Measurements from ENCODE around the gene REST. TPM values are rescaled to one million over a fixed set of nuclear protein-coding genes. Genes with fewer than 3 reads are reported as not detected.
A peak's percentile ranks its signal among the peaks of the same experiment; 100 is the strongest.
"Not testable (repeated sequence)": the region's sequence is repeated elsewhere in the genome, so short reads cannot be mapped to it uniquely, and the experiment has no call there.

REST gene
- total RNA-seq, 1 donor from 2014 or later, result 24.6 TPM

DNA sequence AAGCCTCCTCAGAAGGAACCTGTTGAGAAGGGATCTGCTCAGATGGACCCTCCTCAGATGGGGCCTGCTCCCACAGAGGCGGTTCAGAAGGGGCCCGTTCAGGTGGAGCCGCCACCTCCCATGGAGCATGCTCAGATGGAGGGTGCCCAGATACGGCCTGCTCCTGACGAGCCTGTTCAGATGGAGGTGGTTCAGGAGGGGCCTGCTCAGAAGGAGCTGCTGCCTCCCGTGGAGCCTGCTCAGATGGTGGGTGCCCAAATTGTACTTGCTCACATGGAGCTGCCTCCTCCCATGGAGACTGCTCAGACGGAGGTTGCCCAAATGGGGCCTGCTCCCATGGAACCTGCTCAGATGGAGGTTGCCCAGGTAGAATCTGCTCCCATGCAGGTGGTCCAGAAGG, 22.9 kb downstream of the REST start:
- peaks cover 28% of the 10 kb centered on the region for H3K4me1 ChIP-seq
- no peak overlapping the region for H3K27ac ChIP-seq
- no peaks in the 10 kb centered on the region for H3K27me3 ChIP-seq
- H3K9me3 ChIP-seq, result no peaks in the 10 kb centered on the region
- intact Hi-C loops (cut with DNase I), result no loop called here
- no peak for DNase-seq (ENCODE audit: extremely low spot score in 2 of 2)
- peaks cover 0 to 30% of the 10 kb centered on the region in 2 donors for H3K36me3 ChIP-seq
- no peak overlapping the region for H3K4me3 ChIP-seq
- TF ChIP-seq, protein P1, sequence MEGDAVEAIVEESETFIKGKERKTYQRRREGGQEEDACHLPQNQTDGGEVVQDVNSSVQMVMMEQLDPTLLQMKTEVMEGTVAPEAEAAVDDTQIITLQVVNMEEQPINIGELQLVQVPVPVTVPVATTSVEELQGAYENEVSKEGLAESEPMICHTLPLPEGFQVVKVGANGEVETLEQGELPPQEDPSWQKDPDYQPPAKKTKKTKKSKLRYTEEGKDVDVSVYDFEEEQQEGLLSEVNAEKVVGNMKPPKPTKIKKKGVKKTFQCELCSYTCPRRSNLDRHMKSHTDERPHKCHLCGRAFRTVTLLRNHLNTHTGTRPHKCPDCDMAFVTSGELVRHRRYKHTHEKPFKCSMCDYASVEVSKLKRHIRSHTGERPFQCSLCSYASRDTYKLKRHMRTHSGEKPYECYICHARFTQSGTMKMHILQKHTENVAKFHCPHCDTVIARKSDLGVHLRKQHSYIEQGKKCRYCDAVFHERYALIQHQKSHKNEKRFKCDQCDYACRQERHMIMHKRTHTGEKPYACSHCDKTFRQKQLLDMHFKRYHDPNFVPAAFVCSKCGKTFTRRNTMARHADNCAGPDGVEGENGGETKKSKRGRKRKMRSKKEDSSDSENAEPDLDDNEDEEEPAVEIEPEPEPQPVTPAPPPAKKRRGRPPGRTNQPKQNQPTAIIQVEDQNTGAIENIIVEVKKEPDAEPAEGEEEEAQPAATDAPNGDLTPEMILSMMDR (IDR thresholded peaks at IDR 0.05), result no peak
- TF ChIP-seq POLR2A (IDR thresholded peaks at IDR 0.05) (no peak), POLR2AphosphoS5 (IDR thresholded peaks at IDR 0.05; ENCODE audit: insufficient read depth in 1 of 2, low read depth in 1 of 2) (no peak)

DNA sequence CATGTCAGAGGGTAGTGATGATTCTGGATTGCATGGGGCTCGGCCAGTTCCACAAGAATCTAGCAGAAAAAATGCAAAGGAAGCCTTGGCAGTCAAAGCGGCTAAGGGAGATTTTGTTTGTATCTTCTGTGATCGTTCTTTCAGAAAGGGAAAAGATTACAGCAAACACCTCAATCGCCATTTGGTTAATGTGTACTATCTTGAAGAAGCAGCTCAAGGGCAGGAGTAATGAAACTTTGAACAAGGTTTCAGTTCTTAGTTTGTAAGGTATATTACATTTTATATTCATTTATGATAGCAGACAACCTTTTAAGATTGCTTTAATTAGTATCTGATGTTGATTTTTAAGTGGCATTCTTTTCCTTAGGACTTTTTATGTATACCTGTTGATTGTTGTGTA, 24.2 kb downstream of the REST start:
- H3K36me3 ChIP-seq, result peaks cover 0 to 30% of the 10 kb centered on the region in 2 donors
- no peak for DNase-seq (ENCODE audit: extremely low spot score in 2 of 2)
- TF ChIP-seq, protein P1 (IDR thresholded peaks at IDR 0.05), result no peak
- TF ChIP-seq POLR2AphosphoS5 (IDR thresholded peaks at IDR 0.05; ENCODE audit: insufficient read depth in 1 of 2, low read depth in 1 of 2) (no peak), POLR2A (IDR thresholded peaks at IDR 0.05) (no peak)
- H3K4me3 ChIP-seq, result no peak overlapping the region
- peaks cover 28% of the 10 kb centered on the region for H3K4me1 ChIP-seq
- no peaks in the 10 kb centered on the region for H3K27me3 ChIP-seq
- no peaks in the 10 kb centered on the region for H3K9me3 ChIP-seq
- no peak overlapping the region for H3K27ac ChIP-seq
- intact Hi-C loops (cut with DNase I), result no loop called here

DNA sequence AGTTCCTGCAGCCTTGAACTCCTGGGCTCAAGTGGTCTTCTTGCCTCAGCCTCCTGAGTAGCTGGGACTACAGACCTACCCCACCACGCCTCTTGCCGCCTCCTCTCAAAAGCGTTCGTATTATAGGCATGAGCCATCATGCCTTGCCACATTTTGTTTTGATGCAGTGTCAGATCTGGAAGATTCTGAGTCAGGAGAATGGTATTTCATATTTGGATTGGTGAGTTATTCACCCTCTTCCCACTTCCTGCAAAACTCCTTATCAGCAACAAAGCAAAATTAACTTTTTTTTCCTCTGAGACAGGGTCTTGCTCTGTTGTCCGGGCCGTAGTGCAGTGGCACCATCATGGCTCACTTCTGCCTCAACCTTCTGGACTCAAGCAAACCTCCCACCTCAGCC, 29.6 kb downstream of the REST start:
- Histone ChIP-seq H3K27ac (no peak overlapping the region), H3K36me3 (peaks cover 0 to 10% of the 10 kb centered on the region in 2 donors), H3K4me1 (peaks cover 21% of the 10 kb centered on the region), H3K4me3 (no peak overlapping the region), H3K27me3 (no peaks in the 10 kb centered on the region), H3K9me3 (no peaks in the 10 kb centered on the region)
- TF ChIP-seq, protein P1 (IDR thresholded peaks at IDR 0.05), result no peak
- no peak for TF ChIP-seq POLR2AphosphoS5 (IDR thresholded peaks at IDR 0.05; ENCODE audit: insufficient read depth in 1 of 2, low read depth in 1 of 2)
- TF ChIP-seq POLR2A (IDR thresholded peaks at IDR 0.05), result no peak
- intact Hi-C loops (cut with DNase I), result loop anchor here (2.0 kb wide), 1 partner anchor 16 kb away; no protein-coding TSS in a partner anchor
- no peak for DNase-seq (ENCODE audit: extremely low spot score in 2 of 2)

DNA sequence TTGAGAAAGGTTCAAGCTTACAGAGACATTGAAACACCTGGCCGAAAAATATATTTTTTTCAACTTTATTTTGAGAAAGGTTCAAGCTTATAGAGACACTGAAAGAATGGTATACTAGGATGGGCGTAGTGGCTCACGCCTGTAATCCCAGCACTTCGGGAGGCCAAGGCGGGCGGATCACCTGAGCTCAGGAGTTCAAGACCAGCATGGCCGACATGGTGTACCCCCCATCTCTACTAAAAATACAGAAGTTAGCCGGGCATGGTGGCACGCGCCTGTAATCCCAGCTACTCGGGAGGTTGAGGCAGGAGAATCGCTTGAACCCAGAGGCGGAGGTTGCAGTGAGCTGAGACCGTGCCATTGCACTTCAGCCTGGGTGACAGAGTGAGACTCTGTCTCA, 32.1 kb downstream of the REST start:
- H3K4me1 ChIP-seq; H3K36me3 ChIP-seq; H3K4me3 ChIP-seq; H3K27ac ChIP-seq; H3K9me3 ChIP-seq; H3K27me3 ChIP-seq; intact Hi-C loops (cut with DNase I); DNase-seq (ENCODE audit: extremely low spot score in 2 of 2): not testable (repeated sequence)

DNA sequence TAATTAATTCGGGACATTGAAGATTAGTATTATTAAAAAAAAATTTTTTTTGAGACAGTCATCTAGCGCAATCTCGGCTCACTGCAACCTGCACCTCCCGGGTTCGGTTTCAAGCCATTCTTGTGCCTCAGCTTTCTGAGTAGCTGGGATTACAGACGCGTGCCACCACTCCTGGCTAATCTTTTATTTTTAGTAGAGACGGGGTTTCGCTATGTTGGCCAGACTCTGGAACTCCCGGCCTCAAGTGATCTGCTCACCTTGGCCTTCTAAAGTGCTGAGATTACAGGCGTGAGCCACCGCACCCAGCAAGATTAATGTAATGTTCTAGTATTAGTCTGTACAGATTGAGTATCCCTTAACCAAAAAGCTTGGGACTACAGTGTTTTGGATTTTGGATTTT, 32.7 kb downstream of the REST start:
- DNase-seq (ENCODE audit: extremely low spot score in 2 of 2), result peak in 1 of 2 donors; percentile 42
- Histone ChIP-seq H3K36me3 (peaks cover 0 to 9% of the 10 kb centered on the region in 2 donors), H3K27me3 (no peaks in the 10 kb centered on the region), H3K4me1 (no peaks in the 10 kb centered on the region), H3K4me3 (no peak overlapping the region), H3K27ac (no peak overlapping the region), H3K9me3 (no peaks in the 10 kb centered on the region)
- intact Hi-C loops (cut with DNase I), result no loop called here
- TF ChIP-seq, protein P1 (IDR thresholded peaks at IDR 0.05), result no peak
- TF ChIP-seq POLR2AphosphoS5 (IDR thresholded peaks at IDR 0.05; ENCODE audit: insufficient read depth in 1 of 2, low read depth in 1 of 2) (no peak), POLR2A (IDR thresholded peaks at IDR 0.05) (no peak)

Measured in vagina (tissue), 2 donors.